K562 (cell line): ENCODE measurements around the gene DDAH1. TPM values are rescaled to one million over a fixed set of nuclear protein-coding genes. Genes with fewer than 3 reads are reported as not detected.

Experiments
- BACH1 ChIP-seq: fragments of 200-800 bp; sonication (Bioruptor generic); IDR thresholded peaks from 2 replicates; pipeline ENCODE4 v1.6.1; 2016; ENCODE audit warnings: missing genetic modification characterization, missing compliant biosample characterization
- CREB5 ChIP-seq: fragments of 250-450 bp; sonication (Bioruptor Pico); IDR thresholded peaks from 2 replicates; pipeline ENCODE4 v1.5.0; 2020; ENCODE audit warnings: mild to moderate bottlenecking
- DLX4 ChIP-seq: fragments of 250-450 bp; sonication (Bioruptor Pico); IDR thresholded peaks from 2 replicates; pipeline ENCODE4 v1.6.1; 2021; ENCODE audit warnings: mild to moderate bottlenecking
- FOXO4 ChIP-seq: fragments of 450-650 bp; formaldehyde crosslinking; IDR thresholded peaks from 2 replicates; pipeline ENCODE4 v1.4.0; 2020; ENCODE audit warnings: mild to moderate bottlenecking, moderate library complexity
- GTF3C2 ChIP-seq: IDR thresholded peaks from 3 replicates; pipeline ENCODE4 v1.6.1; 2011; ENCODE audit warnings: borderline replicate concordance, mild to moderate bottlenecking, moderate library complexity; ENCODE audit not compliant: insufficient read length; ENCODE audit errors: extremely low read depth
- HNRNPLL ChIP-seq: fragments of 200-400 bp; formaldehyde crosslinking; IDR thresholded peaks from 2 replicates; pipeline ENCODE4 v1.6.1; 2017; ENCODE audit warnings: low read length, low read depth, mild to moderate bottlenecking; ENCODE audit not compliant: poor library complexity, severe bottlenecking
- JUND ChIP-seq, 2 experiments: IDR thresholded peaks; 2 replicates in 1 of 2; 3 replicates in 1 of 2; pipeline ENCODE4 v1.6.1; 2011; ENCODE audit warnings: borderline replicate concordance in 2 of 2, low read depth in 2 of 2, low read length in 2 of 2, improper control_type of control experiment in 1 of 2, missing biosample characterization in 1 of 2, missing genetic modification characterization in 1 of 2, missing genetic modification reagents in 1 of 2
- NFATC3 ChIP-seq: fragments of 450-650 bp; IDR thresholded peaks from 2 replicates; pipeline ENCODE4 v1.6.1; 2017; ENCODE audit warnings: mild to moderate bottlenecking
- NFIC ChIP-seq: fragments of 450-650 bp; IDR thresholded peaks from 2 replicates; pipeline ENCODE4 v1.6.1; 2017; ENCODE audit warnings: mild to moderate bottlenecking, inconsistent platforms
- NR0B1 ChIP-seq: fragments of 450-650 bp; IDR thresholded peaks from one replicate; pipeline ENCODE4 v1.6.1; 2018; ENCODE audit warnings: mild to moderate bottlenecking, moderate library complexity; ENCODE audit not compliant: partially characterized antibody
- PHF21A ChIP-seq: fragments of 450-650 bp; IDR thresholded peaks from 2 replicates; pipeline ENCODE4 v1.6.1; 2017; ENCODE audit warnings: low read depth, borderline replicate concordance
- POLR2AphosphoS5 ChIP-seq: IDR thresholded peaks from 2 replicates; pipeline ENCODE4 v1.6.1; 2011; ENCODE audit warnings: mild to moderate bottlenecking, low read depth, low read length, moderate library complexity; ENCODE audit not compliant: control insufficient read depth, insufficient read depth
- STAG1 ChIP-seq: sonication (generic); formaldehyde crosslinking; IDR thresholded peaks from 2 replicates; pipeline ENCODE4 v1.5.0; 2020; ENCODE audit warnings: missing genetic modification reagents, borderline replicate concordance
- ZHX1 ChIP-seq: fragments of 150-350 bp; conservative IDR thresholded peaks from 2 replicates; pipeline ENCODE4 v1.6.1; 2014; ENCODE audit warnings: low read length
- ZNF212 ChIP-seq: fragments of 450-650 bp; formaldehyde crosslinking; IDR thresholded peaks from 2 replicates; pipeline ENCODE4 v1.4.0; 2020; ENCODE audit warnings: mild to moderate bottlenecking
- polyA plus RNA-seq, 8 experiments: library from polyadenylated mRNA; depleted of rRNA in 4 of 8; stranded (reverse) in 5 of 8; unstranded in 3 of 8; fragments of >200 nt; fragmentation: Nextera tagmentation in 2 of 8; fragmentation: Illumina TruSeq in 1 of 8; extraction: Ambion mirVana in 2 of 8; extraction: Trizol in 1 of 8; gene quantifications; 2 replicates each; pipeline versions ENCODE4 v1.2.1 to v1.2.3, GENCODE V29; 2011 to 2014; ENCODE audit warnings: inconsistent platforms in 1 of 8, missing spikeins in 1 of 8
- total RNA-seq, 7 experiments: library from RNA; depleted of rRNA in 6 of 7; stranded (reverse); fragments of >200 nt in 6 of 7; fragmentation: Illumina TruSeq in 2 of 7; extraction: Trizol in 2 of 7; gene quantifications; 2 replicates each; pipeline versions ENCODE4 v1.2.1 to v1.2.3, GENCODE V29; 2011 to 2021; ENCODE audit warnings: low replicate concordance in 1 of 7

DDAH1 gene
- total and polyA plus RNA-seq, 9 of the 15 experiments (the other 6 are each of a cell fraction or from before 2014, with no cell fraction given), result 0.04 to 0.24 (median 0.10) TPM

GRCh38 chr1:85276215-85276977 is 188.6 kb downstream of the DDAH1 start, which contains the start of gene BCL10 (continued):
- TF ChIP-seq JUND (IDR thresholded peaks at IDR 0.05; ENCODE audit: borderline replicate concordance, low read depth, low read length) (no peak), JUND (tag; IDR thresholded peaks at IDR 0.05; ENCODE audit: borderline replicate concordance, low read depth, low read length) (0 out of 3 replicates have a peak, but pooled peaks have one; percentile 22), PHF21A (no peak), NFIC (peak; percentile 65), FOXO4 (no peak), HNRNPLL (peak; percentile 45), STAG1 (CRISPR knock-in tag) (no peak), NR0B1 (no peak), CREB5 (no peak), DLX4 (no peak), ZNF212 (CRISPR knock-in tag) (no peak), NFATC3 (no peak), BACH1 (no peak), POLR2AphosphoS5 (peak; percentile 14; the same call in 1 of the 2 replicates), ZHX1 (0 out of 2 replicates have a peak, but pooled peaks have one; percentile 25), GTF3C2 (no peak)
